Prostate gland (tissue), 2 donors: Measurements from ENCODE around the gene SCAMP2. TPM values are rescaled to one million over a fixed set of nuclear protein-coding genes. Genes with fewer than 3 reads are reported as not detected.

ENCODE experiments used
- DNase-seq: peaks from one replicate; pipeline ENCODE4 v3.0.0-alpha.2; 2019; ENCODE audit warnings: low spot score
- H3K27ac ChIP-seq, 2 donors: fragments of 200-600 bp; sonication (generic); 2 replicates each; pipeline ENCODE4 v1.5.1; 2017 to 2019
- H3K27me3 ChIP-seq: fragments of 200-600 bp; sonication (generic); replicated peaks from 2 replicates; pipeline ENCODE4 v1.5.1; 2019; ENCODE audit not compliant: insufficient read depth
- H3K36me3 ChIP-seq, 2 donors: fragments of 200-600 bp; sonication (generic); 1 replicate in 1 of 2; 2 replicates in 1 of 2; pipeline versions ENCODE4 v1.5.1 to v1.8.1; 2017 to 2019
- H3K4me1 ChIP-seq: fragments of 200-600 bp; sonication (generic); replicated peaks from 2 replicates; pipeline ENCODE4 v1.5.1; 2019
- H3K4me3 ChIP-seq, 2 donors: fragments of 200-600 bp; sonication (generic); 2 replicates each; pipeline ENCODE4 v1.5.1; 2017 to 2019
- H3K9me3 ChIP-seq: fragments of 200-600 bp; sonication (generic); 2 replicates; pipeline ENCODE4 v1.5.1; 2017
- CTCF ChIP-seq, 4 experiments: fragments of 200-600 bp in 2 of 4; fragments of 450-650 bp in 2 of 4; sonication (generic) in 2 of 4; IDR thresholded peaks; 1 replicate in 3 of 4; 2 replicates in 1 of 4; pipeline ENCODE4 v1.5.1; 2016 to 2019; ENCODE audit warnings: antibody characterized with exemption in 4 of 4, mild to moderate bottlenecking in 2 of 4, moderate library complexity in 2 of 4
- POLR2A ChIP-seq: fragments of 450-650 bp; IDR thresholded peaks from one replicate; pipeline ENCODE4 v1.6.1; 2016; ENCODE audit warnings: antibody characterized with exemption, mild to moderate bottlenecking
- POLR2AphosphoS5 ChIP-seq: sonication (generic); formaldehyde crosslinking; IDR thresholded peaks from one replicate; pipeline ENCODE4 v1.6.1; 2017; ENCODE audit warnings: antibody characterized with exemption
- WGBS: methylation state at CpG from one replicate; pipeline ENCODE4 v1.1.5; 2018; 5-methylcytosine and 5-hydroxymethylcytosine counted together
- intact Hi-C: fragments of 100-400 bp; cut with DNase I; formaldehyde crosslinking; loops from one replicate; pipeline ENCODE4 v1.14.2; 2022
- total RNA-seq, 2 donors: library from RNA; depleted of rRNA; stranded (reverse); fragments of >200 nt; gene quantifications; one replicate each; pipeline ENCODE4 v1.1.0, GENCODE V29; 2016

The SCAMP2 gene
- total RNA-seq, 2 donors from 2014 or later, result 101 to 103 TPM

DNA sequence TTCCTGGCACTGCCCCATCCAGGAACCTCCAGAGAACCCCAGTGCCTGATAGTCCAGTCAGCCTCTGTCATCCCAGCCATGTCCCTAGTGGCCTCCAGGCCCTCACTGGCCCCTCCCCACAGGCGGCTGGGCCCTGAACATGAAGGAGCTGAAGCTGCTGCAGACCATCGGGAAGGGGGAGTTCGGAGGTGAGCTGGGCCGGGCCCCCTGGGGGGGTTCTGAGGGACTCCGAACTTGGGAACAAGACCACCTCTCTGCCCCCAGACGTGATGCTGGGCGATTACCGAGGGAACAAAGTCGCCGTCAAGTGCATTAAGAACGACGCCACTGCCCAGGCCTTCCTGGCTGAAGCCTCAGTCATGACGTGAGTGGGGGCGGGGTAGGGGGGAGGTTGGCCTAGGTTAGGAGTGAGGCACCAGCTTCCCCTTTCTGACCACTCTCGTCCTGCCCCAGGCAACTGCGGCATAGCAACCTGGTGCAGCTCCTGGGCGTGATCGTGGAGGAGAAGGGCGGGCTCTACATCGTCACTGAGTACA lies 72.5 kb downstream of the SCAMP2 start:
- H3K27ac ChIP-seq, result peak overlapping the region; percentile 77 to 83
- H3K9me3 ChIP-seq, result no peaks in the 10 kb centered on the region
- peaks cover 19% of the 10 kb centered on the region for H3K4me1 ChIP-seq
- TF ChIP-seq POLR2AphosphoS5, result no peak
- TF ChIP-seq CTCF (IDR thresholded peaks at IDR 0.05), result no peak
- TF ChIP-seq POLR2A, result no peak
- intact Hi-C loops, result no loop called here
- no peak for DNase-seq
- H3K4me3 ChIP-seq, result no peak overlapping the region
- no peaks in the 10 kb centered on the region for H3K27me3 ChIP-seq
- WGBS, result 76% methylated on average over 17 of the region's 20 CpGs
- H3K36me3 ChIP-seq, result peaks cover 4 to 8% of the 10 kb centered on the region in 2 donors

DNA sequence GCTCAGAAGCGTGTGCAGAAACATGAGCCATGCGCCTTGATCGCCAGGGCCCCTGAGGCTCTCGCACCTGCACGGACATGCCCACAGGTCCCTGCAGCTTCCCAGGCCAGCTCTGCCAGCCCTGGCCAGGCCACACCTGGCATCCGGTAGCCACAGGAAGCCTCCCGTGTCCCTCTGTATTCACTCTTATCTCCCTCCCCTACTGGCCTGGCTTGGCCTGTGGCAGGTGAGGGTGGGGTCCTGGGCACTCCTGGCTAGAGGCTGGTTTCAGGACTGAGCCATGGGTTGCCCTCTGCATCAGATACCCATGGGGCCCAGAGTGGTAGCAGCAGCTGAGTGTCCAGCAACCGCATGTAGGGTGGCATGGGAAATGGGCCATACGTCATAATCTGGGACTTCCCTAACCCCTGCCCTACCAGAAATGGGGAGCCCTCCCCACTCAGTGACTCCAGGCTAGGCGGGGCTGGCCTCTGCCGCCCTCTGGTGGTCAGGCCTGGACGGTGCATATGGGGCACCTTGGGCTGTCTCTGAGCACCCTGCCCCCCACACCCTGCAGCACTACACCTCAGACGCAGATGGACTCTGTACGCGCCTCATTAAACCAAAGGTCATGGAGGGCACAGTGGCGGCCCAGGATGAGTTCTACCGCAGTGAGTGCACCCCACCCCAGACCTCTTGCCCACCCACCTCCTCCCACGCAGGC lies 73.2 kb downstream of the SCAMP2 start:
- no peaks in the 10 kb centered on the region for H3K9me3 ChIP-seq
- H3K4me3 ChIP-seq, result no peak overlapping the region
- peaks cover 19% of the 10 kb centered on the region for H3K4me1 ChIP-seq
- no peaks in the 10 kb centered on the region for H3K27me3 ChIP-seq
- H3K36me3 ChIP-seq, result peaks cover 4 to 8% of the 10 kb centered on the region in 2 donors
- WGBS, result 34% methylated on average over 18 of the region's 18 CpGs
- H3K27ac ChIP-seq, result peak overlapping the region; percentile 77 to 83
- peak; percentile 69 for DNase-seq
- TF ChIP-seq CTCF (IDR thresholded peaks at IDR 0.05) (peak; percentile 94 to 99 (median 96)), POLR2AphosphoS5 (peak; percentile 46), POLR2A (no peak)
- intact Hi-C loops, result no loop called here

DNA sequence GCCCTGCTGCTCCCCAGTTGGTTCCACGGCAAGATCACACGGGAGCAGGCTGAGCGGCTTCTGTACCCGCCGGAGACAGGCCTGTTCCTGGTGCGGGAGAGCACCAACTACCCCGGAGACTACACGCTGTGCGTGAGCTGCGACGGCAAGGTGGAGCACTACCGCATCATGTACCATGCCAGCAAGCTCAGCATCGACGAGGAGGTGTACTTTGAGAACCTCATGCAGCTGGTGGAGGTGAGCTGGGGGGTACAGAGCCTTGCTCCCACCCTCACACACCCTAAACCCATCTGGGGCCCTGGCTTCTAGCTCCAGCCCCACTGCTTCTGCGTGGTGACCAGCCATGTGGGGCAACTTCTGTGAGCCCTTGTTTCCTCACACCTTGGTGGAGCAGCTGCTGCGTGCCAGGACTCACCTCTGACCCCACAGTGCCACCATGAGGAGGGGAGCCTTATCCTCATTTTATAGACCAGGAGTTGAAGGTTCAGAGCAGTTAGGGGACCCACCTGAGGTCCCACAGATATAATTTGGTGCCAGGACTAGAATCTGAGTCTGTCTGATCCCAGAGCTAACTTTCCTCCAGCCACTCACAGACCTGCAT lies 73.8 kb downstream of the SCAMP2 start:
- no peaks in the 10 kb centered on the region for H3K27me3 ChIP-seq
- TF ChIP-seq POLR2A (no peak), CTCF (IDR thresholded peaks at IDR 0.05) (no peak), POLR2AphosphoS5 (no peak)
- H3K9me3 ChIP-seq, result no peaks in the 10 kb centered on the region
- H3K4me3 ChIP-seq, result no peak overlapping the region
- DNase-seq, result no peak
- intact Hi-C loops, result no loop called here
- WGBS, result 83% methylated on average over 16 of the region's 16 CpGs
- H3K4me1 ChIP-seq, result peaks cover 19% of the 10 kb centered on the region
- peaks cover 4 to 8% of the 10 kb centered on the region in 2 donors for H3K36me3 ChIP-seq
- H3K27ac ChIP-seq, result peak overlapping the region; percentile 77 to 83

DNA sequence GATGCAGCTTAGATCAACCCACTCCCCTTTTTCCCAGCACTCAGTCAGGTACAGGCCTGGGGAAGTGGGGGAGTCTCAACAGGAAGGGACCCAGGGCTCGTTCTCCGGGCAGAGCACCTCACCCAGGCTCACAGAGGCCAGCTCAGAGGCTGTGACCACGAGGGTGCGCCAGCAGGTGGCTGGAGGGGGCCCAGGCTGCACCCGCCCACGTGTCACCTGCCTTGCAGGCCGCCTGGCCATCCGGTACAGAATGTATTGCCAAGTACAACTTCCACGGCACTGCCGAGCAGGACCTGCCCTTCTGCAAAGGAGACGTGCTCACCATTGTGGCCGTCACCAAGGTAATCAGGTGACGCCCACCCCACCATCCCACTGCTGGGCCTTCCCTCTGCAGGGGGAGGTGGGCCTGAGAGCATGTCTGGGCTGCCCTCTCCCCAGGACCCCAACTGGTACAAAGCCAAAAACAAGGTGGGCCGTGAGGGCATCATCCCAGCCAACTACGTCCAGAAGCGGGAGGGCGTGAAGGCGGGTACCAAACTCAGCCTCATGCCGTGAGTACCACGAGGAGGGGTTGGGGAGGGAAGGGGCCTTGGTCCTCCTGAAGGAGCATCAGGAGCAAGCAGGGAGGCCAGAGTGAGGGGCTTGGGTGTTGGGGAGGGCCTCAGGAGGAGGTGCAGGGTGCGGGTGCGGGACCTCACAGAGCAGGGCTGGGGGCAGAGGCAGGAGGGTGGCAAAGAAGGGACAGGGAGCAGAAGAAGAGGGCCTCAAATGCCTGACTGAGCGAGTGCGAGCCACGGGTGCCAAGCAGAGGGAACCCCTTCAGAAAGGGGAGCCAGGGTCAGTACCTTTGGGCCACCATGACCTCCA lies 74.5 kb downstream of the SCAMP2 start:
- WGBS, result 75% methylated on average over 22 of the region's 25 CpGs
- peaks cover 4 to 8% of the 10 kb centered on the region in 2 donors for H3K36me3 ChIP-seq
- H3K4me3 ChIP-seq, result no peak overlapping the region
- peaks cover 19% of the 10 kb centered on the region for H3K4me1 ChIP-seq
- intact Hi-C loops, result no loop called here
- peak overlapping the region; percentile 77 to 83 for H3K27ac ChIP-seq
- no peaks in the 10 kb centered on the region for H3K27me3 ChIP-seq
- TF ChIP-seq POLR2AphosphoS5 (peak; percentile 89), POLR2A (no peak), CTCF (IDR thresholded peaks at IDR 0.05) (peak; percentile 23 to 77 (median 47))
- no peaks in the 10 kb centered on the region for H3K9me3 ChIP-seq
- peak; percentile 83 for DNase-seq
